ENCODE data around the gene NUP42.
"Not testable (repeated sequence)": the region's sequence is repeated elsewhere in the genome, so short reads cannot be mapped to it uniquely, and the experiment has no call there.

The NUP42 gene

GRCh38 chr7:23196306-23196705 lies 14.5 kb downstream of the NUP42 start:
- H3K27ac ChIP-seq (ENCODE audit: extremely low read depth, low read depth, low read length) = no peak overlapping the region
- peaks cover 2% of the 10 kb centered on the region; the same call in 1 of the 2 replicates for H3K4me1 ChIP-seq (ENCODE audit: control insufficient read depth, insufficient read depth, low read length)
- TF ChIP-seq REST (tag by site-specific recombination; IDR thresholded peaks at IDR 0.05) = no peak
- no peak for TF ChIP-seq TRIM28 (IDR thresholded peaks at IDR 0.05; ENCODE audit: borderline replicate concordance, low read length)
- no peak for TF ChIP-seq ZNF785 (tag by site-specific recombination; IDR thresholded peaks at IDR 0.05)
- no peak for TF ChIP-seq ZNF184 (tag by site-specific recombination; IDR thresholded peaks at IDR 0.05)
- no peak for TF ChIP-seq ZNF747 (tag by site-specific recombination; IDR thresholded peaks at IDR 0.05)
- no peak for TF ChIP-seq ZNF394 (tag by site-specific recombination; IDR thresholded peaks at IDR 0.05; ENCODE audit: borderline replicate concordance)
- TF ChIP-seq PRDM6 (tag by site-specific recombination; IDR thresholded peaks at IDR 0.05) = no peak
- TF ChIP-seq ZNF548 (tag by site-specific recombination; IDR thresholded peaks at IDR 0.05) = no peak
- peaks cover 36 to 65% of the 10 kb centered on the region in 2 experiments for H3K36me3 ChIP-seq (ENCODE audit: control insufficient read depth in 2 of 2, insufficient read depth in 1 of 2, low read length in 2 of 2)
- H3K4me3 ChIP-seq (ENCODE audit: low read depth, low read length) = no peak overlapping the region
- no peaks in the 10 kb centered on the region for H3K9me3 ChIP-seq (ENCODE audit: control insufficient read depth, insufficient read depth, low read depth, low read length)
- POLR2A ChIA-PET = no interaction called here
- CTCF ChIA-PET = interaction anchor here (1.1 kb wide), 2 partner anchors 66 to 233 kb away, joined by 3 read pairs; no protein-coding TSS in a partner anchor

GRCh38 chr7:23197745-23198144 lies 15.9 kb downstream of the NUP42 start:
- CTCF ChIA-PET = interaction anchor here (0.6 kb wide), 1 partner anchor 526 kb away, joined by 3 read pairs; no protein-coding TSS in a partner anchor
- H3K4me3 ChIP-seq (ENCODE audit: low read depth, low read length); H3K9me3 ChIP-seq (ENCODE audit: control insufficient read depth, insufficient read depth, low read depth, low read length); H3K27ac ChIP-seq (ENCODE audit: extremely low read depth, low read depth, low read length); POLR2A ChIA-PET; H3K4me1 ChIP-seq (ENCODE audit: control insufficient read depth, insufficient read depth, low read length): not testable (repeated sequence)
- peaks cover 32 to 56% of the 10 kb centered on the region in 2 experiments for H3K36me3 ChIP-seq (ENCODE audit: control insufficient read depth in 2 of 2, insufficient read depth in 1 of 2, low read length in 2 of 2)

- TF ChIP-seq GLI2 (tag by site-specific recombination; IDR thresholded peaks at IDR 0.05; ENCODE audit: borderline replicate concordance, low read depth) (no peak), SP3 (tag by site-specific recombination; IDR thresholded peaks at IDR 0.05) (no peak), ZNF785 (tag by site-specific recombination; IDR thresholded peaks at IDR 0.05) (no peak), ZBTB6 (tag by site-specific recombination; IDR thresholded peaks at IDR 0.05) (no peak)
- H3K9me3 ChIP-seq (ENCODE audit: control insufficient read depth, insufficient read depth, low read depth, low read length) = no peaks in the 10 kb centered on the region
- H3K36me3 ChIP-seq (ENCODE audit: control insufficient read depth in 2 of 2, insufficient read depth in 1 of 2, low read length in 2 of 2) = peaks cover 23 to 45% of the 10 kb centered on the region in 2 experiments
- no peaks in the 10 kb centered on the region for H3K4me1 ChIP-seq (ENCODE audit: control insufficient read depth, insufficient read depth, low read length)
- H3K4me3 ChIP-seq (ENCODE audit: low read depth, low read length) = no peak overlapping the region
- H3K27ac ChIP-seq (ENCODE audit: extremely low read depth, low read depth, low read length) = no peak overlapping the region
- ChIA-PET POLR2A (no interaction called here), CTCF (no interaction called here)
Observed at GRCh38 chr7:23200331-23200730, 18.5 kb downstream of the NUP42 start.

- Histone ChIP-seq H3K9me3 (ENCODE audit: control insufficient read depth, insufficient read depth, low read depth, low read length) (no peaks in the 10 kb centered on the region), H3K36me3 (ENCODE audit: control insufficient read depth in 2 of 2, insufficient read depth in 1 of 2, low read length in 2 of 2) (peaks cover 18 to 26% of the 10 kb centered on the region in 2 experiments), H3K4me1 (ENCODE audit: control insufficient read depth, insufficient read depth, low read length) (no peaks in the 10 kb centered on the region), H3K27ac (ENCODE audit: extremely low read depth, low read depth, low read length) (no peak overlapping the region), H3K4me3 (ENCODE audit: low read depth, low read length) (no peak overlapping the region)
- CTCF ChIA-PET = interaction anchor here (1.3 kb wide), 1 partner anchor 118 kb away, joined by 6 read pairs; no protein-coding TSS in a partner anchor
- POLR2A ChIA-PET = no interaction called here
- TF ChIP-seq SP7 (tag by site-specific recombination; IDR thresholded peaks at IDR 0.05) (no peak), ZNF2 (tag by site-specific recombination; IDR thresholded peaks at IDR 0.05) (no peak), ATF2 (tag by site-specific recombination; IDR thresholded peaks at IDR 0.05; ENCODE audit: low read depth) (no peak), ZNF521 (tag by site-specific recombination; IDR thresholded peaks at IDR 0.05) (no peak), ZNF302 (tag by site-specific recombination; IDR thresholded peaks at IDR 0.05; ENCODE audit: low read depth) (no peak), ZNF658 (tag by site-specific recombination; IDR thresholded peaks at IDR 0.05) (no peak), ZNF501 (tag by site-specific recombination; IDR thresholded peaks at IDR 0.05) (no peak), ZNF777 (tag by site-specific recombination; IDR thresholded peaks at IDR 0.05; ENCODE audit: borderline replicate concordance) (no peak), ZSCAN23 (tag by site-specific recombination; IDR thresholded peaks at IDR 0.05) (no peak), TCF7L2 (IDR thresholded peaks at IDR 0.05; ENCODE audit: borderline replicate concordance, low read depth, low read length) (no peak), ZNF548 (tag by site-specific recombination; IDR thresholded peaks at IDR 0.05) (no peak), ZNF600 (tag by site-specific recombination; IDR thresholded peaks at IDR 0.05) (no peak)
Observed at GRCh38 chr7:23204241-23204640, 22.4 kb downstream of the NUP42 start.

Measured in HEK293 (cell line).